NCI-H2196 treated with DMSO at 0.1 percent for 48 hours (cell line): ENCODE results near the gene XPNPEP1.
A peak's percentile ranks its signal among the peaks of the same experiment; 100 is the strongest.

ENCODE experiments used
- DNase-seq: peaks from one replicate; lab custom pipeline; 2025; ENCODE audit not compliant: unreplicated experiment; lab: John Stamatoyannopoulos, UW

The XPNPEP1 gene

DNA sequence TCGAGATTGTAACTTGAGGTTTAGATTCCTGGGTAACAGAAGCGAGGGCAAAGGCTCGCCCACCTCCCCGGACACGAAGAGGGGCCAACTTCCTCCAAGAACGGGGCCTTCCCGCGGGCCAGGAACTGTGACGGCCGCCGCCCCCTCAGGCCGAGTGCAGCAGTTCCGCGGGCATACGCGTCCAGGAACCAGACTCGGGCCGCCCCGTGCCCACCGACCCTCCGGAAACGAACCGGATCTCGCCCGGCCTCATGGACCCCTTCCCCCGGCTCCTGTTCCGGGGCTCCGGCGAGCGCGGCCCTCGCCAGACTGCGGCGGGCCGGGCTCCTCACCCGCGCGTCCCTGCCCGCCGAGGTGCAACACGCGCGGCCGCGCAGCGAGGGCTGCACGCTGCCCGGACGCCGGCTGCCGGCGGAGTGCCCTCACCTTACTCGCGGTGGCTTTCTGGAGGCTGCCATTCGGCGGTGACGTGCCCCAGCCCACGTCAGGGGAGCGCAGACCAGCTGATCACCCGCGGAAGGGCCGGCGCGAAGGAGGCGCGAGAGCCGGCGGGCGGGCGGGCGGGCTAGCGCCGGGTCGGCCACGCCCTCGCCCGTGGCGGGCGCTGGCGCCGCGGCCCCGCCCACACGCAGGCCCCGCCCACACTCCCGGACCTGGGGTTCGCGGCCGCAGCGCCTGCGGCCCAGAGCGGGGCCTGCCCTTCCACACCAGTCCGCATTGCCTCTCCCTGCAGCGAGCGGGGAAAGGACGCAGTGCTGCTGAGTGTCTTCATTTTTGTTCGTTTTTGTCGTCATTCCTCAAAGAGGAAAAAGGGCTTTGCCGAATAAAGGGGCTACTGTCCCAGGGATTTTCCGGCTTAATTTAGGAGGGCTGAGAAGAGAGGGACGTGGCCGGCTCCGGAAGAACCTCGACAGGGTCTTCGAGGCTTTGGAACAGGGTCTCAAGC, at the start of gene XPNPEP1:
TSS of gene XPNPEP1 (minus strand) at position 536 of the 946 bp plus-strand sequence. CDS start at position 458, 78 bp downstream.
- DNase-seq: peak; percentile 39

GRCh38 chr10:109972372-109973001, 49.2 kb upstream of the XPNPEP1 start:
- no peak for DNase-seq

DNA sequence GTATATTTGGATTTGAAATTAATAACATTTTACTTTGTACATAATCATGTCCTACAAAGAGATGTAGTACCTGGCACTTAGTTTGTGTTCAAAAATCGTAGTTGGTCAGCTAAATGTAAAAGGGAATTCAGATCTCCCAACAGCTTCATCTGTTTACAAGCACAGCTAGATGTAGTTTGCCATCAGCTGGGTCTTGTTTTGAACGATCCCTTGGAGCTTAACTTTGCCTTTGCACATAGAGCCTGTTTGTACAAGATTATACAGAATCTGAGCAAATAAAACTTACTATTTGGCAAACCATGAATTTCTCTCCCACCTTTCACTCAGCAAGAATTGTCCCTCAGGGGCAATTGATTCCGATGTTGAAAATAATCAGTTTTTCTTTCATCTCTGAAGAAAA, 48.3 kb upstream of the XPNPEP1 start:
- no peak for DNase-seq

DNA sequence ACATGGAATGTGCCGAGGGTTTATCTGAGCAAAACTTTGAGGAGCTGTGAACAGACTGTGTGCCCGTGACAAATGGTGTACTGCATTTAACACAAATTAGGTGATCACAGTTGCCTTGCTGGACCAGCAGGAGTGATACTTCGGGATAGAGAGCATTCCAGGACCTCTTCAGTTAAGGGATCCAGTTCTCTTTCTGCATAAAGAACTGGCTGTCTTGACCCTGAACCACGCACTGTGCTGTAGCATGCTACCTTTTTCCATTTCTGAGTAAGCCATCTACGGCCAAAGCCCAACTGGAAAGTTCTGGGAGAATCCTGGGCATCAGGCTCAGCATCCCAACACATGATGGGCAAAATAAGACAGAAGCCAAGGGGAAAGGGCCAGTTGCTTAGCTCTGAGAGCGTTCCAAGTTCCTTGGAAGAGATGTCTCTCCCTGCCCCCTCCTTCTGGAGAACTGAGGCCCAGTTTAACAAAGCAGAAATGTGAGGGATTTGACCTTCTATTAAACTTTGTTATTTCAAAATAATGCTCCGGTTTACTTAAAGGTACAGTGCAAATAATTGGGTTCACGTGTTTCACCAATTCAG, 46.5 kb upstream of the XPNPEP1 start:
- DNase-seq: no peak

DNA sequence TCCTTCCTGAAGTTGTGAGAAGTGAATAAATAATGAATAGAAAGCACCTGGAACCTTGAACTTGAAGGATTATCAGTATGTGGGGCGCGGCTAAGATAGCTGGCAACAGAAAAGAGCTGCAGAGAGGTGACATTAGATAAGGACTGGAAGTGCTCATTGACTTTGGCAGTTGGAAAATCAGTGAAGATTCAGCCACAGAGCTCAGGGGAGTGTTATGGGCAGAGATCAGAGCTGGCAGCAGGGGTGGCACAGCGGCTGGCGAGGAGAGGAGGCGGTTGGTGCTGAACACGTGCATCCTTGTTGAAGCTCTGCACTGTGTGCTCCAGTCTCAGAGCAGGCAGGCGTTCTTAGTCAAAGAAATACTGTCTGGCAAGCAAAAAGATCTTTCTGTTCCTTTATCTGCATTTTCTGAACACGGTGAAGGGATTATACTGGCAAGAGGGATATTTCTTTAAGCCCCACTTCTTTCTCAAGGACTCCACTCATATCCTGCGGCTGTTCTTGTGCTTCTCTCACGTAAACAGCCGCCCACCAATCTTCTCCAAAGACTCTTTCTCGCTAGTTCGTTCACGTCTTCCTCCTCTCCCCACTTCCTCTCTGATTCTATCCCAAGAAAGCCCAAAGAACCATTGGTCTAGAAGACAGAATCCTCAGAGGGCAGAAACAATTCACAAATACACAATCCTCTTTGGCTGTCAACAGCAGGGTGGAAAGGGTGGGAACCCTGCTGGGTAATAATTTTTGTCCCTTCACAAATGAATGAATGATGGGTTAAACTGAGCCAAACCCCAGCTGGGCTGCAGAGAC, 45.8 kb upstream of the XPNPEP1 start:
- DNase-seq: no peak

- DNase-seq: no peak
Measured at GRCh38 chr10:109967739-109968088, 44.4 kb upstream of the XPNPEP1 start.

DNA sequence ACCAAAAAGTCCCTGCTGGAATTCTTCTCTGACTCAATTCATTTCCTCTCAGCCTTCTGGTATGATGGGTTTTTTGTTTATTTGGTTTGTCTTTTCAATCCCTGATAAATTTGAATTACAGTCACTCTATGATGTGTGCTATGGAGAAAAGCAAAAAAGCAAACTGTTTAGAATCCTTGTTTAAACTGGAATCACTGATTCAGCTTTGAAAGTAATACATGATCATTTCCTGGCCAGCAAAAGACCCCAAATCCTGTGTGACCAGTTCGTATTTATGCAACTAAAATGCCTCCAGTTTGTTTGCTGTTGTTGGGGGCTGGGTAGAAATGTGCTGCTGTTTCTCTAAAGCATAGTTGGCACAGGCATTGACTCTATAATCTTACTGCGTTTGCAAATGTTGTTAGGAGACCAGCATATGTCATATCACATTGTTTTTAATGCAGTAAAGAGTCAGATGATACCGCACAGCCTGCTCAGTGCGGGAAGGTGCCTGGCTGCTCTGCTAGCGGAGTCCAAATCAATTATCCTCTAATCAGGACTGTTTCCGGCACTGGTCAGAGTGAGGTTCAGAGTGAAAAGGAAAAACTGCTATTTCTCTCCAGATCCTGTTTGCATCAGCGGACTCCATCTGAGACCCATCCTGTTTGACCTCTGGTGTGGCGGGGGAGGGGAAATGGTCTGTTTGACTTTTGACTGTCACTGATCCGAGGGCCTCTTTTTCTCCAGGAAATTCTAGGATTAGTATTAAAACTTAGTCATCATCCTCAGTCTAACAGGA, 43.8 kb upstream of the XPNPEP1 start:
- no peak for DNase-seq

GRCh38 chr10:109964318-109964717, 41.0 kb upstream of the XPNPEP1 start:
- no peak for DNase-seq

DNA sequence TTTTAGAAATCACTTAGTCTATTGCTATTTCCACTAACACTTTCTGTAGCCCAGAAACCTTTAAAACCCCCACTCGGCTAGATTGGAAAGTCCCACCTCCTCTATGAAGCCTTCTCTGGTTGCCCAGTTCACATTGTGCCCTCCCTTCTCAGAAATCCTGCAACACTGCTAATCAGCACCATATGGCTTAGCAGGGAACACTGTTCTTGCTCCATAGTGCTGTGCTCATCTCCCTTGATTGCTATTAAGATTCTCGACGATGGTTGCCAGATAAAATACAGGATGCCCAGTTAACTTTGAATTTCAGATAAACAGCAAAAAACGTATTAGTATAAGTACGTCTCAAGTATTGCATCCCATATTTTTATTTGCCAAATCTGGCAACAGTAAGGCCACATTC, 40.1 kb upstream of the XPNPEP1 start:
- no peak for DNase-seq

- DNase-seq: no peak
Measured at GRCh38 chr10:109962247-109962646, 38.9 kb upstream of the XPNPEP1 start.

DNA sequence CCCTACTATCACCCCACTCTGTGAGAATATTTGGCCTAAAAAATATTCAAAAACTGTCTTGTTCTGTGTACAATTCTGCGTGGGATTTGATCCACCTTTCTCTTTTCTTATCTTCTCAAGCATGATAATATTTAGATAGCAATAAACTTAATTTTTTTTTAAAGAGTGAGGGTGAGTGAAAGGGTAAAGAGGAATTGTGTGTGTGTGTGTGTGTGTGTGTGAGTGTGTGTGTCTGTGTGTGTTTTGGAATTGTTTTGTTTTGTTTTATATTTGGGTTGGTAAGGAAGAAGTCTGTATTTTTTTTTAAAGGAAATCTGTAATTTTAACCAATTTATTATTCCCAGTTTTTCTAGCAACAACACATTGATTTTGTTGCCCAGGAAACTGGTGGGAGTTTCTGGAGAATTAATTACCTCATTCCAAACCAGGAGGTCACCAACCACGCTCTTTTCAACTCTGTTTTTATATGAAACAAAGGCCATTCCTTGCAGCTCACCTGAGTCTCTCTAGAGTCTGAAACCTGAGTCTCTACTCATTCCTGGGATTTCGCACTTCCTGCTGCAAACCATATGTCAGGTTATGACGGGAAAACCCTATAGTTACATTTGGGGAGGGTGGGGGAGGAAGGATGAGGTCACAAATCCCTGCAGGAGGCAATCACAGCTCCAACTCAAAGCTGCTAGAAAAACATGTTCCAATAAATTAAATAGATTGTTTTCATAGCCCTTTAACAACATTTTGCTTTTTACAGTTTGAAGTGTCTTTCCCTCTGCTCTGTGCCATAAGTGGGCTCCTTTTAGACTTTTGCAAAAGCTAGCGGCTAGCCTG, 38.1 kb upstream of the XPNPEP1 start:
- no peak for DNase-seq

DNA sequence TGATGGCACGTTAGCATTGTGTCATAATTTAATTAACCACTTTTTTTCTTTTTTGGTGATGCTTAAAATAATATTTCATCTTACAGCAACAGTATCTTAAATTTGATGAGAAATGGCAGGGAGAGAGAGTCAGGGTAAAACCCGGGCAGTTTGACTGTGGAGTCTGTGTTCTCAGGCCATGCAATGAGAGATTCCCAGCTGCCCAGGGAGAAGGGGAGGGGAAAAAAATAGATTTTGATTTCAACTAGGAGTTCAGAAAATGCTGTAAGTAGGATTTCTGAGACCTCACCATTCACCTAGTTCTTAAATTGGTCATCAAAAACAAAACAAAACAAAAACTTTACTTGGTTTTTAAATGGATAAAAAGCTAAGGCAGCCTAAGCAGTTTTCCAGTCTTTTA, 37.4 kb upstream of the XPNPEP1 start:
- no peak for DNase-seq

- no peak for DNase-seq
Measured at GRCh38 chr10:109959259-109960145, 36.2 kb upstream of the XPNPEP1 start.

- no peak for DNase-seq
Measured at GRCh38 chr10:109958059-109958458, 34.7 kb upstream of the XPNPEP1 start.

- DNase-seq: peak; percentile 46
Measured at GRCh38 chr10:109957092-109957797, 33.9 kb upstream of the XPNPEP1 start.

DNA sequence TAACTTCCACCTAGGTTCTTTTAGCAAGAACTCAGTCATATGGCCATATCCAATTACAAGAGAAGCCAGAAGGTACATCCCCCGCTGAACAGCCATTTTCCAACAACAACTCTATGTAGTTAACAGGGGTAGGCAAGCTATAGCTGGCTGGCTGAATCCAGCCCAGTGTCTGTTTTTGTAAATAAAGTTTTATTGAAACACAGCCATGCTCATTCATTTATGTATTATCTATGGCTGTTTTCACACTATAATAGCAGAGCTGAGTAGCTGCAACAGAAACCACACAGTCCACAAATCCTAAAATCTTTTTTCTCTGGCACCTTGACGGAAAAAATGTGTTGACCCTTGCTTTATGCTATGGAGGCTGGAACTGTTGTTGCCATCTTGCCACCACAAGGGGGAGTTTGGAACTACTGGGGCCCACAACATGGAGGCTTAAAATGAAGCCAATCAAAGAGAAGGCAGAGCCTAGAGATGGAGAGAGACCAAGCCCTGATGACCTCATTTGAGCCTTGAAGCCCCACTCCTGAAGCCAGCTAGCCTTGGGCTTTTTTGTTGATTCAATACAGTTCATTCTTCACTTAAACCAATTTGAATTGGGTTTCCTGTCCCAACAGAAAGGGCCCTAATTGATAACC, 33.3 kb upstream of the XPNPEP1 start:
- peak; percentile 15 for DNase-seq

DNA sequence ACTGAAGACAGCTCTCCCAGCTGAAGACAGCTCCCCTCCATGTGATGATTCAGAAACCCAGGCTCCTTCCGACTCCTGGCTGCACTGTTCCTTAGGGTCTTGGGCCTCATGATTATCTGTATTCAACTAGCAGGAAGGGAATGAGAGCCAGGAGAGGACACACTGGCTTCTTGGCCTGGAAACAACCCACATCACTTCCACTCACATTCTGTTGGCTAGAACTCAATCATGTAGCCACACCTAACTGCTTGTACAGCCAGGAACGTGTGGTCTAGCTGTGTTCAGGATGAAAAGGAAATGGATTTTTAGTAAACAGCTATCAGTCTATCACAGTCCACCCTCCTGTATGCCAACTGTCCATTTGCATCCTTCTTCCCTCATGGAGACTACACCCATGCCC, 30.5 kb upstream of the XPNPEP1 start:
- no peak for DNase-seq
